Ectodermal cell (in vitro differentiated cells): ENCODE measurements around the gene CPS1. TPM values are rescaled to one million over a fixed set of nuclear protein-coding genes. Genes with fewer than 3 reads are reported as not detected.

Experiments
- H3K27ac ChIP-seq: 2 replicates; pipeline ENCODE4 v1.7.0; 2013; ENCODE audit warnings: mild to moderate bottlenecking, low read depth, low read length; ENCODE audit not compliant: insufficient read depth, poor library complexity, severe bottlenecking
- H3K27me3 ChIP-seq: 2 replicates; pipeline ENCODE4 v1.7.0; 2013; ENCODE audit warnings: mild to moderate bottlenecking, low read length; ENCODE audit not compliant: insufficient read depth, control insufficient read depth, poor library complexity, severe bottlenecking
- H3K36me3 ChIP-seq: one replicate; pipeline ENCODE4 v1.7.0; 2013; ENCODE audit warnings: low read length; ENCODE audit not compliant: control insufficient read depth, insufficient read depth
- H3K4me1 ChIP-seq: one replicate; pipeline ENCODE4 v1.7.0; 2013; ENCODE audit warnings: low read length; ENCODE audit not compliant: control insufficient read depth, insufficient read depth
- H3K4me3 ChIP-seq: 2 replicates; pipeline ENCODE4 v1.7.0; 2013; ENCODE audit warnings: low read depth, low read length, control low read depth; ENCODE audit not compliant: insufficient read depth
- H3K9me3 ChIP-seq: 2 replicates; pipeline ENCODE4 v1.7.0; 2013; ENCODE audit warnings: mild to moderate bottlenecking, low read length, moderate library complexity; ENCODE audit not compliant: control insufficient read depth
- WGBS, 2 experiments: methylation state at CpG; one replicate each; pipeline ENCODE4 v1.1.7; 2013; ENCODE audit warnings: missing lambda C conversion rate in 2 of 2; 5-methylcytosine and 5-hydroxymethylcytosine counted together
- polyA plus RNA-seq, 4 experiments: library from polyadenylated mRNA; stranded (reverse); fragments of 50-300 nt; gene quantifications; one replicate each; pipeline ENCODE4 v1.2.3, GENCODE V29; 2013

CPS1 gene
- polyA plus RNA-seq (2013, experiment 1 of 4) = 58.9 TPM
- polyA plus RNA-seq (2013, experiment 2 of 4) = 64.1 TPM
- polyA plus RNA-seq (2013, experiment 3 of 4) = 34.2 TPM
- polyA plus RNA-seq (2013, experiment 4 of 4) = 38.9 TPM

- no peaks in the 10 kb centered on the region for H3K4me1 ChIP-seq
- H3K9me3 ChIP-seq = no peaks in the 10 kb centered on the region
- no peak within 1 kb of the TSS for H3K4me3 ChIP-seq
- H3K27me3 ChIP-seq = no peaks in the 10 kb centered on the region
- H3K36me3 ChIP-seq = no peaks in the 10 kb centered on the region
- 85 to 97% methylated on average over 2 of the region's 2 CpGs for WGBS, 2 experiments
- H3K27ac ChIP-seq = no peak within 1 kb of the TSS
Observed at GRCh38 chr2:210556329-210556980, at the start of gene CPS1. Gene CPS1, plus strand, starts transcription at chr2:210556599. Its CDS starts 135 bp downstream, at chr2:210556734.

GRCh38 chr2:210515911-210516310 lies 40.5 kb upstream of the CPS1 start:
- WGBS, 2 experiments = 41 to 47% methylated on average over 2 of the region's 2 CpGs
- H3K27me3 ChIP-seq = no peaks in the 10 kb centered on the region
- no peaks in the 10 kb centered on the region for H3K9me3 ChIP-seq
- no peak overlapping the region for H3K27ac ChIP-seq
- H3K36me3 ChIP-seq = no peaks in the 10 kb centered on the region
- H3K4me1 ChIP-seq = no peaks in the 10 kb centered on the region
- no peak overlapping the region for H3K4me3 ChIP-seq

- 96 to 100% methylated on average over 4 of the region's 4 CpGs for WGBS, 2 experiments
- Histone ChIP-seq H3K27me3 (no peaks in the 10 kb centered on the region), H3K9me3 (no peaks in the 10 kb centered on the region), H3K27ac (no peak overlapping the region), H3K36me3 (no peaks in the 10 kb centered on the region), H3K4me3 (no peak overlapping the region), H3K4me1 (no peaks in the 10 kb centered on the region)
Observed at GRCh38 chr2:210517264-210517663, 39.1 kb upstream of the CPS1 start.

- H3K27ac ChIP-seq = no peak overlapping the region
- no peaks in the 10 kb centered on the region for H3K4me1 ChIP-seq
- H3K36me3 ChIP-seq = no peaks in the 10 kb centered on the region
- 95 to 97% methylated on average over 5 of the region's 5 CpGs for WGBS, 2 experiments
- H3K9me3 ChIP-seq = no peaks in the 10 kb centered on the region
- no peaks in the 10 kb centered on the region for H3K27me3 ChIP-seq
- H3K4me3 ChIP-seq = no peak overlapping the region
Observed at GRCh38 chr2:210519594-210519993, 36.8 kb upstream of the CPS1 start.

GRCh38 chr2:210522399-210522798 lies 34.0 kb upstream of the CPS1 start:
- Histone ChIP-seq H3K4me3 (no peak overlapping the region), H3K9me3 (no peaks in the 10 kb centered on the region), H3K4me1 (no peaks in the 10 kb centered on the region), H3K27me3 (no peaks in the 10 kb centered on the region), H3K27ac (no peak overlapping the region), H3K36me3 (no peaks in the 10 kb centered on the region)

- no peaks in the 10 kb centered on the region for H3K4me1 ChIP-seq
- H3K27ac ChIP-seq = no peak overlapping the region
- WGBS, 2 experiments = 93 to 94% methylated on average over 4 of the region's 4 CpGs
- no peak overlapping the region for H3K4me3 ChIP-seq
- H3K27me3 ChIP-seq = no peaks in the 10 kb centered on the region
- no peaks in the 10 kb centered on the region for H3K36me3 ChIP-seq
- no peaks in the 10 kb centered on the region for H3K9me3 ChIP-seq
Observed at GRCh38 chr2:210523650-210524289, 32.6 kb upstream of the CPS1 start.

GRCh38 chr2:210524533-210524932 lies 31.9 kb upstream of the CPS1 start:
- H3K27me3 ChIP-seq = no peaks in the 10 kb centered on the region
- no peaks in the 10 kb centered on the region for H3K9me3 ChIP-seq
- no peak overlapping the region for H3K4me3 ChIP-seq
- no peaks in the 10 kb centered on the region for H3K4me1 ChIP-seq
- no peak overlapping the region for H3K27ac ChIP-seq
- H3K36me3 ChIP-seq = no peaks in the 10 kb centered on the region

- no peaks in the 10 kb centered on the region for H3K4me1 ChIP-seq
- no peak overlapping the region for H3K27ac ChIP-seq
- H3K36me3 ChIP-seq = no peaks in the 10 kb centered on the region
- H3K9me3 ChIP-seq = no peaks in the 10 kb centered on the region
- H3K27me3 ChIP-seq = no peaks in the 10 kb centered on the region
- H3K4me3 ChIP-seq = no peak overlapping the region
Observed at GRCh38 chr2:210527286-210527685, 29.1 kb upstream of the CPS1 start.

- Histone ChIP-seq H3K4me1 (no peaks in the 10 kb centered on the region), H3K27ac (no peak overlapping the region), H3K9me3 (no peaks in the 10 kb centered on the region), H3K36me3 (no peaks in the 10 kb centered on the region), H3K4me3 (no peak overlapping the region), H3K27me3 (no peaks in the 10 kb centered on the region)
- WGBS, 2 experiments = 93% methylated on average over 4 of the region's 4 CpGs
Observed at GRCh38 chr2:210528716-210529115, 27.7 kb upstream of the CPS1 start.

- Histone ChIP-seq H3K4me3 (no peak overlapping the region), H3K27me3 (no peaks in the 10 kb centered on the region), H3K4me1 (peaks cover 7% of the 10 kb centered on the region), H3K27ac (no peak overlapping the region), H3K9me3 (no peaks in the 10 kb centered on the region), H3K36me3 (no peaks in the 10 kb centered on the region)
- WGBS, 2 experiments = 97 to 98% methylated on average over 5 of the region's 5 CpGs
Observed at GRCh38 chr2:210531050-210531449, 25.3 kb upstream of the CPS1 start.
